GM19328 (cell line): Measurements from ENCODE around the gene IFNGR1.
"Not testable (repeated sequence)": the region's sequence is repeated elsewhere in the genome, so short reads cannot be mapped to it uniquely, and the experiment has no call there.

Experiments
- ATAC-seq: cut with Tn5 transposase; IDR thresholded peaks from one replicate; pipeline ENCODE4 v1.9.1; 2021; ENCODE audit warnings: mild to moderate bottlenecking, moderate library complexity; ENCODE audit not compliant: unreplicated experiment

IFNGR1 gene

GRCh38 chr6:137236581-137237355 is 17.6 kb upstream of the IFNGR1 start:
- no peak for ATAC-seq

- ATAC-seq: no peak
Observed at GRCh38 chr6:137235686-137236085, 16.5 kb upstream of the IFNGR1 start.

- ATAC-seq: no peak
Observed at GRCh38 chr6:137233911-137234863, 15.0 kb upstream of the IFNGR1 start.

- no peak for ATAC-seq
Observed at GRCh38 chr6:137231895-137232294, 12.7 kb upstream of the IFNGR1 start.

- no peak for ATAC-seq
Observed at GRCh38 chr6:137230956-137231555, 11.9 kb upstream of the IFNGR1 start.

DNA sequence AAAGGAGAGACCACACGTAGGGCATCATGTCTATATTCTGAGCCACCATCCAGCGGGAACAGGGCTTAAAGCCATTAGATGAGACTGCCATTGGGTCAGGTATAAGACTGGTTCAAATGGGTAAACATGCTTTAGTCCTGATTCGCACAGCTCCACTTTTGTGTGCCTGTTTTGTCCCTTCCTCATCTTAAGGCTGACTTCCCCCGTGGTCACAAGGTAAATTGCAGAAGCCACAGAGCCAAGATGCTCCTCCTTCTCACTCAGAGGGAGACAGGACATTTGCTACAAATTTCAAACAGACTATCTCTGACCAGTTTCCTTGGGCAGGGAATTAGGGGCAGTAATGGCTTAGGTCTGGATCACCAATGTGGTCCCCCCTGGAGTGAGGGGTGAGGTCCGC is 11.4 kb upstream of the IFNGR1 start:
- no peak for ATAC-seq

- ATAC-seq: no peak
Observed at GRCh38 chr6:137229075-137229759, 10.0 kb upstream of the IFNGR1 start.

DNA sequence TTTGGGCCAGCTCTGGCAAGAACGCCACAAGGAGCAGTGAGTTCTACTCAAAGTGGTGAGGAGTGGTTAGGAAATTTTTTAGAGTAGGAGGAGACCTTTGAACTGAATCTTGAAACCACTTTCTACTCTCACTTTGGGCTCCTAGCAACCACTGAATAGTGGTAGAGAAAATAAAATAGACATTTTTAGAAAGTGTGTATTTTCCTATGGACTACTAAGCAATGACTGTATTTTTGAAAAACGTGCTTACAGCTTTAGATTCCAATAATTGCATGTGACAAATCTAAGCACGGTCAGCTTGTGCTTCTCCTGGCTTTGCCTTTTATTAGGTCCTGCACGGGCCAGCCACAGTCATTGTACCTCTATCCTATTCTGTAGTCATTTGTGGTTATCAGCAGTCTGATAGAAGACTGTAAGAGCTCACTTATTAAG is 8.7 kb upstream of the IFNGR1 start:
- ATAC-seq: peak; percentile 50

- no peak for ATAC-seq
Observed at GRCh38 chr6:137226697-137227096, 7.5 kb upstream of the IFNGR1 start.

DNA sequence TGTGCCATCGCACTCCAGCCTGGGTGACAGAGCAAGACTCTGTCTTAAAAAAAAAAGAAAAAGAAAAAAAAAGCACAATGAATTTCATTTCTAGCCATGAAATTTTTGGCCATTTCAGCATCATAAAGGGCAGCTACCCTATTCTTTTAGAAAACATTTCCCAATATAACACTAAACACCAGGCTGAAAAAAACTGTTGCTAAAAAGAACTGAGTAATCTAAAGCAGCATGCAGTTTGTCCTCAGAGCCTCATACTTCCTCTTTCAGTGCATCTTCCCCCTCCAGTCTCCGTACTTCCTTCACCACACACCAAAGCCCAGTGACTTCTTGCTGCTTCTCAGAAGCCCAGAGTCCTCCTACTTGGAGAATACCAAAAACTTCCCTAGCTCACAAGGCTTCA is 5.6 kb upstream of the IFNGR1 start:
- peak; percentile 50 for ATAC-seq

DNA sequence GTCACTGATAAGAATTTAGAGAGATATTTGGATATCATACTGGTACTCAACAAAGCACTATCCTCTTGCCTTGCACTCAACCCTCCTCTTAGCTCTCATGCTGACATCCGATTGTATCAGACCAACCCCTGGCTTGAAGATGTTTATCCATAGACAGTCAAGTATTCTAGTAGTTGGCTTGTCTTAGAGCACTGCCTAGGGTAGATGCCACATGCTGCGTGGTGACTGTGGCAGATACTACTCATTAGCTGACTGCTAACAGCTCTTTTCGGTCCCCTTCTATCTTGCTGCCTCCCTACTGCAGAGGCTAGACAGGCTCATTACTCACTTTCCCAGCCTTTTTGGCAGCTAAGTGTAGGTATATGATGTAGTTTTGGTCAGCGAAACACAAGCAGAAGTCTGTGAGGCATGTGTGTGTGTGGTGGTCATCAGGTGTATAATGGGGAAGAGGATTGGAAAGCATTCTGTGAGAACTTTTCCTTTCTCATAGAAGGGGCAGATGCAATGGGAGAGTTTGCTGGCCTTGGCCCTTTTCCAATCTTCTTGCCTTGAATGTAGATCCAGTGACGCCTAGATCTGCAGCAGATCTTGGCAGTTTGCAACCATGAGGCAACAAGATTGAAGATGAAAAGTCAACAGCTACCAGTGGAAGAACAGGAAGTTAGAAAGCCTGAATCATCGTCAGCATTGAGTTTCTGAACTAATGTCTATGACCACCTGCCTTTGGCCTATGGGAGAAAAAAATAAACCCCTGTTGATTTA is 4.4 kb upstream of the IFNGR1 start:
- ATAC-seq: no peak

DNA sequence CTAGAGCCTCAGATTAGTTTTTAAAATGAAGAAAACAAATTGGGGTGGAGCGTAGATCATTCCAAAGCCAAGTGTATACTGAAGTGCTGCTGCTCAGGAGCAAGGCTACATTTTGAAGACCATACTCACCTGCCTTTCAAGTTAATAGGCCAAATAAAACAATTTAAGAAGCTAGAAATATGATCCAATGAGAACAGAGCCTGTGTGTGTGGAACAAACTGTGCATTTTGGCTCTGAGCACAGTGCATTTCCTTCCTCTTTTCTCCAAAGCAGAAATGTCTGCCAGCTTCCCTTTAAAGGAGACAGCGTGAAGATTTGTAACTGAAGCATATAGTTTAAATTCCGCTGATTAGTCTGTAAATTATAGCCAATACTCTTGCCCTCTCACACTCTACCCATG is 3.2 kb upstream of the IFNGR1 start:
- ATAC-seq: no peak

DNA sequence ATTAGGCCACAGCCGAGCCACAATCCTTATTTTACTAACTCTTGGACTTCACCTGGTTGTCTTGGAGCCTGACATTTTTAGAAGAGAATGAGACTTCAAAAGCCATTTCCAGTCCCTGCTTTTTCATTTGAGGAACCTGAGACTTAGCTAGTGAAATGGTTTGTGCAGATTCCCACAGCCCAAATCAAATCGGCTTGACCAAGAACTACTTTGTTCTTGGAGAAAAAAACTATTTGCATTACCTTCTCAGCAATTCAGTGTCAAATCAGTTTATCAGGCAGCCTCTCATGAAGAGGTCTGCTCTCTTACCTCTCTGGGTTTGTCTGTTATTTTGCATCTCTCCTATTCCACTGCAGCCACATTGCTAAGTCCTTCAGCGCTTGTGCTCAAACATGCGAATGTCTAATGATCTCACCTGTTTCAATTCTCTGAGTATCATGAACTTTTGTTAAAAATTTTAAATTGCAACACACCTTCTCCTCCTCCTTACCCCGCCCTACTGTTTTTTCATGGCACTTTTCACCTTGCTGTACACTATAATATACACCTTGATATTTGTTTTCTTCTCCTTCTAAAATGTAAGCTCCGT is 573 bp upstream of the IFNGR1 start:
- peak; percentile 3 for ATAC-seq

GRCh38 chr6:137218473-137218916 is 690 bp downstream of the IFNGR1 start:
- no peak for ATAC-seq

DNA sequence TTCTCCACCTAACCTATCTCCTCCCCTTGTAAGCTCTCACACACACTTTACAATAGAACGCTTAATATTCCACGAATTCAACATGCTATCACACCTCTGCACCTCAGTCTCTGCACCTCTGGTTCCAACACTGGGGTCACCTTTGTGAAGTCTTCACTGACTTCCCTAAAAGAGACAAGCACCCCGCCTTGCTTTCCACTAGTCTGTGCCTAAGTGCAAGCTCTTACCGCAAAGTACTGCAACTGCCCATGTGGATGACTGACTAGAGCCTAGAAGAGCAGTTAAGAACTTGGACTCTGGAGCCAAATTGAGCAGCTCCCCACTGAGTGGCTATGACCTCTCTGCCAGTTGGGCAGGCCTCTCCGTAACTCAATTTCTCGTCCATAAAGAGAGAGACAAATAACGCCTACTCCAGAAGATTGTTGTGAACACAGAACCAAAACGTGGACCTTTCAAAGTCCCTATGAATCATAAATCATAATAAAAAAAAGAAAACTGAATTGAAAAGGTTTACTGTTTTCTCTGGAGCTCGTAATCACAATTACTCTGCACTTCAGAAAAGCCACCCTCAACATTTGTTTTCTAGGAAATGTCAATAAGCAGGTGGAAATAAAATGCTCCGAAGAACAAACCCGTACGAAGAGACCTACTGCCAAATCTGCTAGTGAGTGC is 1.2 kb downstream of the IFNGR1 start:
- ATAC-seq: no peak

GRCh38 chr6:137216875-137217553 is 2.2 kb downstream of the IFNGR1 start:
- ATAC-seq: no peak

GRCh38 chr6:137216106-137216505 is 3.1 kb downstream of the IFNGR1 start:
- no peak for ATAC-seq

DNA sequence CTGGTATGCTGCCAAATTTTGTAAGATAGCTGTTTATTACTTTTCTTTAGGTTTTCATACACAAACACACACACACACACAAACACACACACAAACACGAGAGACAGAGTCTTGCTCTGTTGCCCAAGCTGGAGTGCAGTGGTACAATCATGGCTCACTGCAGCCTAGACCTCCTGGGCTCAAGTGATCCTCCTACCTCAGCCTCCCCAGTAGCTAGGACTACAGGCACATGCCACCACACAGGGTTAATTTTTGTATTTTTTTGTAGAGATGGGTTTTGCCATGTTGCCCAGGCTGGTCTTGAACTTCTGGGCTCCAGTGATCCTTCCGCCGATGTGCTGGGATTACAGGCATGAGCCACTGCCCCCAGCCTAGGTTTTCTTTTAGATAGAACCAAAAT is 3.6 kb downstream of the IFNGR1 start:
- ATAC-seq: not testable (repeated sequence)

GRCh38 chr6:137214931-137215330 is 4.3 kb downstream of the IFNGR1 start:
- ATAC-seq: no peak
